ENCODE data around the gene NABP2.
A peak's percentile ranks its signal among the peaks of the same experiment; 100 is the strongest.

The NABP2 gene

DNA sequence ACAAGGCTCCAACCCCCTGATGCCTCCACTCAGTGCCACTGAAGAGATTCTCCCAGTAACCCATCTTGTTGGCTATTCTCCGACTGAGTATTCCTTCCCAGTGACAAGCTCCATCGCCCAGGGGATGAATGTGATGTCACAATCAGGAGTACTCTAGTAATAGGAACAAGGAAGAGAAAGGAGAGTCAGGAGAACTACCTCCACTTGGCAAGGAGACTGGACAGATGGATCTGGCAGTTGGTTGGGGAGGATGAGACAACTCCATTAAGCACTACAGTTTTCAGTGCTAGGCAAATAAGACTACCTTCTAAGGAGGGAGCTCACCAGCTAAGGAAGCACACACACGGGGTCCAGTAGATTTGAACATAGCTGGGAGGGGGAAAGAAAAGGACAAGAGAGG, 7.7 kb upstream of the NABP2 start:
- TF ChIP-seq EZH2phosphoT487 (IDR thresholded peaks at IDR 0.05; ENCODE audit: borderline replicate concordance, low read length) = no peak
- TF ChIP-seq, protein P1, sequence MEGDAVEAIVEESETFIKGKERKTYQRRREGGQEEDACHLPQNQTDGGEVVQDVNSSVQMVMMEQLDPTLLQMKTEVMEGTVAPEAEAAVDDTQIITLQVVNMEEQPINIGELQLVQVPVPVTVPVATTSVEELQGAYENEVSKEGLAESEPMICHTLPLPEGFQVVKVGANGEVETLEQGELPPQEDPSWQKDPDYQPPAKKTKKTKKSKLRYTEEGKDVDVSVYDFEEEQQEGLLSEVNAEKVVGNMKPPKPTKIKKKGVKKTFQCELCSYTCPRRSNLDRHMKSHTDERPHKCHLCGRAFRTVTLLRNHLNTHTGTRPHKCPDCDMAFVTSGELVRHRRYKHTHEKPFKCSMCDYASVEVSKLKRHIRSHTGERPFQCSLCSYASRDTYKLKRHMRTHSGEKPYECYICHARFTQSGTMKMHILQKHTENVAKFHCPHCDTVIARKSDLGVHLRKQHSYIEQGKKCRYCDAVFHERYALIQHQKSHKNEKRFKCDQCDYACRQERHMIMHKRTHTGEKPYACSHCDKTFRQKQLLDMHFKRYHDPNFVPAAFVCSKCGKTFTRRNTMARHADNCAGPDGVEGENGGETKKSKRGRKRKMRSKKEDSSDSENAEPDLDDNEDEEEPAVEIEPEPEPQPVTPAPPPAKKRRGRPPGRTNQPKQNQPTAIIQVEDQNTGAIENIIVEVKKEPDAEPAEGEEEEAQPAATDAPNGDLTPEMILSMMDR (IDR thresholded peaks at IDR 0.05; ENCODE audit: low read depth, low read length, poor library complexity, severe bottlenecking) = no peak
- Histone ChIP-seq H3K27me3 (ENCODE audit: control insufficient read depth, low read length) (no peaks in the 10 kb centered on the region), H3K4me1 (ENCODE audit: control insufficient read depth, low read length) (peaks cover 12% of the 10 kb centered on the region), H3F3A (ENCODE audit: control insufficient read depth, insufficient read depth) (peaks cover 5% of the 10 kb centered on the region), H3K36me3 (ENCODE audit: control insufficient read depth, low read length) (peaks cover 43% of the 10 kb centered on the region), H4K20me1 (ENCODE audit: control insufficient read depth, insufficient read depth, low read depth, low read length) (no peaks in the 10 kb centered on the region), H3K9me3 (ENCODE audit: control insufficient read depth, insufficient read depth, low read length) (no peaks in the 10 kb centered on the region), H3K4me3 (ENCODE audit: low read length) (no peak overlapping the region), H3K27ac (ENCODE audit: low read depth, low read length) (no peak overlapping the region), H3K9me2 (replicated peaks; ENCODE audit: control insufficient read depth, low read length) (no peaks in the 10 kb centered on the region), H3K4me2 (ENCODE audit: low read length) (no peak overlapping the region), H3K79me2 (ENCODE audit: control insufficient read depth, low read length) (peaks cover 33% of the 10 kb centered on the region)

DNA sequence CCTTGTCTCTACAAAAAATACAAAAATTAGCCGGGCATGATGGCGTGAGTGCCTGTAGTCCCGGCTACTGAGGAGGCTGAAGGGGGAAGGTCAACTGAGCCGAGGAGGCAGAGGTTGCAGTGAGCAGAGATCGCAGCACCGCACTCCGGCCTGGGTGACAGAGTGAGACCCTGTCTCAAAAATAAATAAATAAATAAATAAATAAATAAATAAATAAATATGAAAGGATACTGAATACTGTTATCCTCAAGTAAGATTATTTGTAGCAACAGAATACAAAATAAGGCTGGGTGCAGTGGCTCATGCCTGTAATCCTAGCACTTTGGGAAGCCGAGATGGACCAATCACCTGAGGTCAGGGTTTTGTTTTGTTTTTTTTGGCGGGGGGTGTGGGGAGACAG, 4.3 kb upstream of the NABP2 start:
- H3K79me2 ChIP-seq (ENCODE audit: control insufficient read depth, low read length) = peaks cover 41% of the 10 kb centered on the region
- peak overlapping the region; percentile 78; the same call in 1 of the 2 replicates for H3K27ac ChIP-seq (ENCODE audit: low read depth, low read length)
- peaks cover 5% of the 10 kb centered on the region for H3F3A ChIP-seq (ENCODE audit: control insufficient read depth, insufficient read depth)
- peaks cover 14% of the 10 kb centered on the region for H3K36me3 ChIP-seq (ENCODE audit: control insufficient read depth, low read length)
- no peaks in the 10 kb centered on the region for H3K9me3 ChIP-seq (ENCODE audit: control insufficient read depth, insufficient read depth, low read length)
- H4K20me1 ChIP-seq (ENCODE audit: control insufficient read depth, insufficient read depth, low read depth, low read length) = no peaks in the 10 kb centered on the region
- H3K4me1 ChIP-seq (ENCODE audit: control insufficient read depth, low read length) = peaks cover 31% of the 10 kb centered on the region
- no peaks in the 10 kb centered on the region for H3K27me3 ChIP-seq (ENCODE audit: control insufficient read depth, low read length)
- TF ChIP-seq EZH2phosphoT487 (IDR thresholded peaks at IDR 0.05; ENCODE audit: borderline replicate concordance, low read length) = no peak
- TF ChIP-seq, protein P1 (IDR thresholded peaks at IDR 0.05; ENCODE audit: low read depth, low read length, poor library complexity, severe bottlenecking) = no peak
- peak overlapping the region; percentile 94 for H3K4me3 ChIP-seq (ENCODE audit: low read length)
- peak overlapping the region; percentile 95; the same call in 1 of the 2 replicates for H3K4me2 ChIP-seq (ENCODE audit: low read length)
- no peaks in the 10 kb centered on the region for H3K9me2 ChIP-seq (replicated peaks; ENCODE audit: control insufficient read depth, low read length)

DNA sequence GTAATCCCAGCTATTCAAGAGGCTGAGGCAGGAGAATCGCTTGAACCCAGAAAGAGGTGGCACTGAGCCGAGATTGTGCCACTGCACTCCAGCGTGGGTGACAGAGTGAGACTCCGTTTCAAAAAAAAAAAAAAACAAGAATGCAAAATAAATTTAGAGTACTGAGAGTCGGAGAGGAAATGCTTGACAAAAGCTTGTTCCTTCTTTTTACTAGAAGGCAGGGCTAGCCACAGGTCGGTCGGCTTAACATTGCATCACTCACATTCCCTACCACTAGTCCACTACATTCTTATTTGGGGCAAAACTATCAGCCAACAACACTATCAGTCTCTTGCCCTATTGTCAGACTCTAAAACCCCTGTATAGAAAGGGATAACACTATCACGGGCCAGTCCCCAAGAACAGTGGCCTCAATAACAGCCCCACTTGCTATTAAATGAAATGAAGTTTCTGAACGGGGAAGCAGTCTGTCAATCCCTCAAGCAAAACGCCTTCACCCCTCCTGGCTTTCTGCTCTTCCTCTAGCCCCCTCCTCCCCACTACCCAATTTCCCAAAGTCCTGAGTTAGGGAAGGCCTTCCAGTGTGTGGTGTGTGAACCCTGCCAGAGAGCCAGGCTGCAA, 3.4 kb upstream of the NABP2 start:
- peaks cover 38% of the 10 kb centered on the region for H3K4me1 ChIP-seq (ENCODE audit: control insufficient read depth, low read length)
- H3K79me2 ChIP-seq (ENCODE audit: control insufficient read depth, low read length) = peaks cover 48% of the 10 kb centered on the region

More for the DNA sequence above, 3.4 kb upstream of the NABP2 start:
- Histone ChIP-seq H3K36me3 (ENCODE audit: control insufficient read depth, low read length) (peaks cover 14% of the 10 kb centered on the region), H3K27me3 (ENCODE audit: control insufficient read depth, low read length) (no peaks in the 10 kb centered on the region), H4K20me1 (ENCODE audit: control insufficient read depth, insufficient read depth, low read depth, low read length) (no peaks in the 10 kb centered on the region), H3K9me3 (ENCODE audit: control insufficient read depth, insufficient read depth, low read length) (no peaks in the 10 kb centered on the region), H3K27ac (ENCODE audit: low read depth, low read length) (peak overlapping the region; percentile 78), H3K4me3 (ENCODE audit: low read length) (peak overlapping the region; percentile 94), H3K9me2 (replicated peaks; ENCODE audit: control insufficient read depth, low read length) (no peaks in the 10 kb centered on the region), H3F3A (ENCODE audit: control insufficient read depth, insufficient read depth) (peaks cover 5% of the 10 kb centered on the region), H3K4me2 (ENCODE audit: low read length) (peak overlapping the region; percentile 95)
- no peak for TF ChIP-seq EZH2phosphoT487 (IDR thresholded peaks at IDR 0.05; ENCODE audit: borderline replicate concordance, low read length)
- TF ChIP-seq, protein P1 (IDR thresholded peaks at IDR 0.05; ENCODE audit: low read depth, low read length, poor library complexity, severe bottlenecking) = no peak
